22Rv1 (cell line): ENCODE measurements around the gene LIG1.

Experiments
- ZFX ChIP-seq: fragments of 450-650 bp; IDR thresholded peaks from 2 replicates; pipeline ENCODE4 v1.6.1; 2017; ENCODE audit warnings: antibody characterized with exemption, borderline replicate concordance
- TF ChIP-seq, protein P1 (sequence below): fragments of 450-650 bp; IDR thresholded peaks from 2 replicates; pipeline ENCODE4 v1.5.1; 2017; ENCODE audit warnings: mild to moderate bottlenecking

DNA sequence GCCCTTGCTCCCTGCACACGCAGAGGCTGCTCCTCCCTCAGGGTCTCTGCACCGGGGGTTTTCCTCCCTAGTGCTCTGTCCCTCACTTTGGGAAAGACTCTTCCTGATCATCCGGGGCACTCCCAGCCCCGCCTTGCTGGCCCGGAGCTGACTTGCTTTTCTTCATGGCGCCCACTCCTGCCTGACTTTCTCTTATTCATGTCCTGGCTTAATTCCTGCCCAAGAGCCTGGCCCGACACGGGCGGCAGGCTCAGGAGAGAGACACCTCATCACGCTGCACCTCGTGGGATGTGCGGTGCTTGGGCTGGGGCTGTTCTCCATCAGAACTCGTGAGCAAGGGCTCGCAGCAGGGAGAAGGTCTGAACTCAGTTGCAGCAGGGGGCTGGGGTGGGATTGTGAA, 47.7 kb downstream of the LIG1 start:
- TF ChIP-seq, protein P1, sequence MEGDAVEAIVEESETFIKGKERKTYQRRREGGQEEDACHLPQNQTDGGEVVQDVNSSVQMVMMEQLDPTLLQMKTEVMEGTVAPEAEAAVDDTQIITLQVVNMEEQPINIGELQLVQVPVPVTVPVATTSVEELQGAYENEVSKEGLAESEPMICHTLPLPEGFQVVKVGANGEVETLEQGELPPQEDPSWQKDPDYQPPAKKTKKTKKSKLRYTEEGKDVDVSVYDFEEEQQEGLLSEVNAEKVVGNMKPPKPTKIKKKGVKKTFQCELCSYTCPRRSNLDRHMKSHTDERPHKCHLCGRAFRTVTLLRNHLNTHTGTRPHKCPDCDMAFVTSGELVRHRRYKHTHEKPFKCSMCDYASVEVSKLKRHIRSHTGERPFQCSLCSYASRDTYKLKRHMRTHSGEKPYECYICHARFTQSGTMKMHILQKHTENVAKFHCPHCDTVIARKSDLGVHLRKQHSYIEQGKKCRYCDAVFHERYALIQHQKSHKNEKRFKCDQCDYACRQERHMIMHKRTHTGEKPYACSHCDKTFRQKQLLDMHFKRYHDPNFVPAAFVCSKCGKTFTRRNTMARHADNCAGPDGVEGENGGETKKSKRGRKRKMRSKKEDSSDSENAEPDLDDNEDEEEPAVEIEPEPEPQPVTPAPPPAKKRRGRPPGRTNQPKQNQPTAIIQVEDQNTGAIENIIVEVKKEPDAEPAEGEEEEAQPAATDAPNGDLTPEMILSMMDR: no peak
- TF ChIP-seq ZFX: no peak
